Mucosa of descending colon (tissue), 3 donors: ENCODE results near the gene ADGRG7. TPM values are rescaled to one million over a fixed set of nuclear protein-coding genes. Genes with fewer than 3 reads are reported as not detected.
A peak's percentile ranks its signal among the peaks of the same experiment; 100 is the strongest.

Experiments used
- ATAC-seq: fragments of 200-7000 bp; cut with Tn5 transposase; one replicate; pipeline ENCODE4 v1.9.1; 2020; ENCODE audit warnings: mild to moderate bottlenecking, moderate library complexity
- DNase-seq, 3 donors: peaks; one replicate each; pipeline ENCODE4 v3.0.0-alpha.2; 2020
- H3K36me3 ChIP-seq: fragments of 200-600 bp; one replicate; pipeline ENCODE4 v1.8.0; 2021; ENCODE audit warnings: low read depth, mild to moderate bottlenecking
- H3K4me1 ChIP-seq: fragments of 200-600 bp; one replicate; pipeline ENCODE4 v1.8.0; 2021; ENCODE audit warnings: low read depth, mild to moderate bottlenecking
- H3K4me3 ChIP-seq: fragments of 200-600 bp; one replicate; pipeline ENCODE4 v1.8.0; 2021; ENCODE audit warnings: mild to moderate bottlenecking
- H3K9me3 ChIP-seq: fragments of 200-600 bp; one replicate; pipeline ENCODE4 v1.8.0; 2021; ENCODE audit warnings: mild to moderate bottlenecking
- intact Hi-C, 2 donors: fragments of 100-400 bp; cut with DNase I in 1 of 2; cut with micrococcal nuclease in 1 of 2; formaldehyde crosslinking; loops; one replicate each; pipeline versions ENCODE4 v1.11.0 to v1.11.1; 2022; cut with DNase I, micrococcal nuclease
- total RNA-seq, 3 donors: library from RNA; stranded (reverse); fragmentation: NEBNext Ultra II Directional in 2 of 3; extraction: Animal tissue kit (Norgen Biotek cat#: 25700) in 2 of 3; gene quantifications; one replicate each; pipeline versions ENCODE4 v1.2.1 to v1.2.4, GENCODE V29; 2021 to 2023
- TF ChIP-seq, protein P1 (sequence below): fragments of 200-600 bp; IDR thresholded peaks from one replicate; pipeline ENCODE4 v1.8.0; 2022; ENCODE audit warnings: antibody characterized with exemption, mild to moderate bottlenecking
- donor health status: DM: no; HTN: no; CAD: no; lungs with moderate emphysema.
- donor health status: DM: no; HTN: no; CAD: no.
- donor health status: DM: no; HTN: yes; CAD: no.

ADGRG7 gene
- total RNA-seq, 3 donors from 2014 or later, result 9.7 to 21.7 (median 13.9) TPM

GRCh38 chr3:100693225-100693624, 83.8 kb downstream of the ADGRG7 start:
- no peak overlapping the region for H3K4me3 ChIP-seq
- no peaks in the 10 kb centered on the region for H3K4me1 ChIP-seq
- no peaks in the 10 kb centered on the region for H3K36me3 ChIP-seq
- no peak for ATAC-seq
- TF ChIP-seq, protein P1, sequence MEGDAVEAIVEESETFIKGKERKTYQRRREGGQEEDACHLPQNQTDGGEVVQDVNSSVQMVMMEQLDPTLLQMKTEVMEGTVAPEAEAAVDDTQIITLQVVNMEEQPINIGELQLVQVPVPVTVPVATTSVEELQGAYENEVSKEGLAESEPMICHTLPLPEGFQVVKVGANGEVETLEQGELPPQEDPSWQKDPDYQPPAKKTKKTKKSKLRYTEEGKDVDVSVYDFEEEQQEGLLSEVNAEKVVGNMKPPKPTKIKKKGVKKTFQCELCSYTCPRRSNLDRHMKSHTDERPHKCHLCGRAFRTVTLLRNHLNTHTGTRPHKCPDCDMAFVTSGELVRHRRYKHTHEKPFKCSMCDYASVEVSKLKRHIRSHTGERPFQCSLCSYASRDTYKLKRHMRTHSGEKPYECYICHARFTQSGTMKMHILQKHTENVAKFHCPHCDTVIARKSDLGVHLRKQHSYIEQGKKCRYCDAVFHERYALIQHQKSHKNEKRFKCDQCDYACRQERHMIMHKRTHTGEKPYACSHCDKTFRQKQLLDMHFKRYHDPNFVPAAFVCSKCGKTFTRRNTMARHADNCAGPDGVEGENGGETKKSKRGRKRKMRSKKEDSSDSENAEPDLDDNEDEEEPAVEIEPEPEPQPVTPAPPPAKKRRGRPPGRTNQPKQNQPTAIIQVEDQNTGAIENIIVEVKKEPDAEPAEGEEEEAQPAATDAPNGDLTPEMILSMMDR, result no peak
- intact Hi-C loops, result no loop called here
- no peak for DNase-seq
- no peaks in the 10 kb centered on the region for H3K9me3 ChIP-seq

DNA sequence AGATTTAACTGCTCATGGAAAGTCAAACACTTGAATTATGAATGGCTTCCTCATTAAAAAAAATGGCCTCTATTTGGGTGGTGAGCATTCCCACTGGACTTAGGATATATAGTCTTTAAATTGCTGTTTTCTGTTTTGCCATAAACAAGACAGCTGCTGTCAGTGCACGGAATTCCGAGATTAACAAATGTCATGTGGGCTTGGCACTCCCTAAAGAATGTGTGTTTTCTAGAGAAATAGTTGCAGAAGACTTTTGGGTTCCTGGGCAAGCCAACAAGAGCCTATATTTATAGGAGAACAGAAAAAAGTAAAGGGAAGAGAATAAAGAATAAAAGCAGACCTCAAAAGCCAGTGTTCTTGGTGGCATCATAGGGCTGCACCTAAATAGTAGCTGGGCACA, 86.3 kb downstream of the ADGRG7 start:
- no peak for ATAC-seq
- TF ChIP-seq, protein P1, result no peak

GRCh38 chr3:100696161-100696560, 86.8 kb downstream of the ADGRG7 start:
- intact Hi-C loops, result no loop called here
- TF ChIP-seq, protein P1, result no peak
- Histone ChIP-seq H3K36me3 (no peaks in the 10 kb centered on the region), H3K4me3 (no peak overlapping the region), H3K4me1 (no peaks in the 10 kb centered on the region), H3K9me3 (no peaks in the 10 kb centered on the region)
- no peak for DNase-seq
- no peak for ATAC-seq

More for the DNA sequence above, 86.3 kb downstream of the ADGRG7 start:
- intact Hi-C loops, result no loop called here
- no peaks in the 10 kb centered on the region for H3K9me3 ChIP-seq
- H3K4me3 ChIP-seq, result no peak overlapping the region
- H3K36me3 ChIP-seq, result no peaks in the 10 kb centered on the region
- no peak for DNase-seq
- no peaks in the 10 kb centered on the region for H3K4me1 ChIP-seq

GRCh38 chr3:100697172-100697571, 87.8 kb downstream of the ADGRG7 start:
- Histone ChIP-seq H3K9me3 (no peaks in the 10 kb centered on the region), H3K36me3 (no peaks in the 10 kb centered on the region), H3K4me1 (no peaks in the 10 kb centered on the region), H3K4me3 (no peak overlapping the region)
- TF ChIP-seq, protein P1, result no peak
- DNase-seq (peak in 1 of 3 donors; percentile 23), ATAC-seq (peak; percentile 76)
- intact Hi-C loops, result no loop called here

GRCh38 chr3:100697723-100698285, 88.4 kb downstream of the ADGRG7 start:
- ATAC-seq (peak; percentile 40), DNase-seq (no peak)
- intact Hi-C loops, result no loop called here
- Histone ChIP-seq H3K9me3 (no peaks in the 10 kb centered on the region), H3K4me3 (no peak overlapping the region), H3K4me1 (no peaks in the 10 kb centered on the region), H3K36me3 (no peaks in the 10 kb centered on the region)
- TF ChIP-seq, protein P1, result no peak

DNA sequence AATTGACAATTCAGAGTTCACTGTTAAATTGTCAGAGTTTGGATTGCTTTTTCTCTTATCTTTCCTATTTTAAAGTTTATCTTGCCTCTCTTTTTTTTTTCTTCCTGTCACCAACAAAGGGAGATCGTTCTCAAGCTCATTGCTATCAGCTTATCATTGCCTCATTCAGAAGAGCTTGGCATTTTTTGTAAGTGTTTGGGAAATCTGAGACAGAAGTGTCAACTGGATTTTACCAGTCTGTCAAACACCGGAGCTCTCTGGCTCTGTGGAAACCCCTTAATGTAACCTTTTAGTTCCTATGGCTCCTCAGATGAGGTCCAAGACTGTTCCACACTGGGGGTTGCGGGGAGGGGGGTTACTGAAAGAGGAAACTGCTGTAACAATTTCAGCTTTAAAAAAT, 89.3 kb downstream of the ADGRG7 start:
- intact Hi-C loops, result no loop called here
- TF ChIP-seq, protein P1, result no peak
- Histone ChIP-seq H3K4me3 (no peak overlapping the region), H3K36me3 (no peaks in the 10 kb centered on the region), H3K4me1 (no peaks in the 10 kb centered on the region), H3K9me3 (no peaks in the 10 kb centered on the region)
- DNase-seq (no peak), ATAC-seq (no peak)
